ENCODE data around the gene COL18A1. TPM values are rescaled to one million over a fixed set of nuclear protein-coding genes. Genes with fewer than 3 reads are reported as not detected.

The COL18A1 gene
- polyA plus RNA-seq, 3 donors, result 0.80 to 4.1 (median 1.1) TPM

DNA sequence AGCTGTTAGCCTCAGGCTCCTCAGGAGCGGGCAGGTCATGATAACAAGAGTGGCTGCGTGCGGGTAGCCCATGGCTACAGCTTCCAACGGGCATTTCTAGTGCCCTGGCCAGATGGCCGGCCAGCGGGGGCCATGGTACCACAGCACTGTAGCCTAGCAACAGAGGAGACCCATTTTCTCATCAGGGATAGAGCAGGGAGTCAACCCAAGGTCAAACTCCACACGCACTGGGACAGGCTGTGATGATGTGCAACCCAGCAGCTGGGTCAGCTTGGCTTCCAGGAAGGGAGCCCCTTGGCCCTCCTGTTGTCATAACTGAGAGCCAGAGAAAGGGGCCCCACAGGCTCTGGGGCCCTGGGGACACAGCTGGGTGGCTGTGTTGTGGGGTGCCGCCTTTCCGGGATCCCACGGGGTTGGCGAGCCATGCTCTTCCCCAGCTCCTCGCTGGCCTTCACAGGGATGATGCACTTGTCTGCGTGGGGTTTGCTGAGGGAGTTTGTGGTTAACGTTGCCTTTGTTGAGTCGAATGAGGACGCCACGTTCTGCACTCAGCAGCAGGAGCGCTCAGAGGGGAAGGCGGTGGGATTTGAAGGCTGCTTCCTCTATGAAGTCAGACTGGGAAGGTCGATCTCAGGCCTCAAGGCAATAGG lies 46.3 kb downstream of the COL18A1 start:
- intact Hi-C loops (cut with micrococcal nuclease), result no loop called here
- Histone ChIP-seq H3K4me1 (ENCODE audit: control insufficient read depth in 1 of 2, insufficient read depth in 2 of 2, low read length in 2 of 2) (no peaks in the 10 kb centered on the region), H3K79me2 (ENCODE audit: insufficient read depth, low read length) (no peaks in the 10 kb centered on the region), H3K27ac (ENCODE audit: low read depth in 1 of 2, low read length in 2 of 2) (no peak overlapping the region), H4K20me1 (ENCODE audit: insufficient read depth, low read length) (no peaks in the 10 kb centered on the region), H3K9me3 (replicated peaks in 1 of 2; ENCODE audit: control insufficient read depth in 1 of 2, insufficient read depth in 1 of 2, low read length in 2 of 2) (peaks cover 9 to 11% of the 10 kb centered on the region in 2 donors), H3K4me2 (replicated peaks; ENCODE audit: extremely low read depth, low read length, poor library complexity, severe bottlenecking) (no peak overlapping the region), H3K4me3 (replicated peaks in 1 of 3; ENCODE audit: low read depth in 2 of 3, low read length in 3 of 3) (no peak overlapping the region), H3K27me3 (ENCODE audit: control insufficient read depth in 2 of 2, insufficient read depth in 2 of 2, low read length in 2 of 2) (no peaks in the 10 kb centered on the region), H2AFZ (ENCODE audit: insufficient read depth, low read depth, low read length, poor library complexity, severe bottlenecking) (no peak overlapping the region), H3K9ac (ENCODE audit: insufficient read depth, low read length, poor library complexity, severe bottlenecking) (no peak overlapping the region), H3K36me3 (replicated peaks in 1 of 2; ENCODE audit: control insufficient read depth in 1 of 2, insufficient read depth in 2 of 2, low read length in 2 of 2) (no peaks in the 10 kb centered on the region)
- Mint-ChIP-seq H3K4me1 (no peaks in the 10 kb centered on the region), H3K27ac (peak overlapping the region in 1 of 7 donors; percentile 66), H3K4me3 (no peak overlapping the region), H3K27me3 (ENCODE audit: low read depth in 3 of 3) (peaks cover 0 to 13% (median 4%) of the 10 kb centered on the region in 3 donors), H3K9me3 (peaks cover 0 to 19% (median 7%) of the 10 kb centered on the region in 7 donors), H3K36me3 (no peaks in the 10 kb centered on the region)
- 75% methylated on average over 20 of the region's 20 CpGs for whole genome bisulfite sequencing (ENCODE audit: insufficient coverage)
- no peak for DNase-seq
- TF ChIP-seq, protein P1, sequence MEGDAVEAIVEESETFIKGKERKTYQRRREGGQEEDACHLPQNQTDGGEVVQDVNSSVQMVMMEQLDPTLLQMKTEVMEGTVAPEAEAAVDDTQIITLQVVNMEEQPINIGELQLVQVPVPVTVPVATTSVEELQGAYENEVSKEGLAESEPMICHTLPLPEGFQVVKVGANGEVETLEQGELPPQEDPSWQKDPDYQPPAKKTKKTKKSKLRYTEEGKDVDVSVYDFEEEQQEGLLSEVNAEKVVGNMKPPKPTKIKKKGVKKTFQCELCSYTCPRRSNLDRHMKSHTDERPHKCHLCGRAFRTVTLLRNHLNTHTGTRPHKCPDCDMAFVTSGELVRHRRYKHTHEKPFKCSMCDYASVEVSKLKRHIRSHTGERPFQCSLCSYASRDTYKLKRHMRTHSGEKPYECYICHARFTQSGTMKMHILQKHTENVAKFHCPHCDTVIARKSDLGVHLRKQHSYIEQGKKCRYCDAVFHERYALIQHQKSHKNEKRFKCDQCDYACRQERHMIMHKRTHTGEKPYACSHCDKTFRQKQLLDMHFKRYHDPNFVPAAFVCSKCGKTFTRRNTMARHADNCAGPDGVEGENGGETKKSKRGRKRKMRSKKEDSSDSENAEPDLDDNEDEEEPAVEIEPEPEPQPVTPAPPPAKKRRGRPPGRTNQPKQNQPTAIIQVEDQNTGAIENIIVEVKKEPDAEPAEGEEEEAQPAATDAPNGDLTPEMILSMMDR (IDR thresholded peaks at IDR 0.05), result no peak

DNA sequence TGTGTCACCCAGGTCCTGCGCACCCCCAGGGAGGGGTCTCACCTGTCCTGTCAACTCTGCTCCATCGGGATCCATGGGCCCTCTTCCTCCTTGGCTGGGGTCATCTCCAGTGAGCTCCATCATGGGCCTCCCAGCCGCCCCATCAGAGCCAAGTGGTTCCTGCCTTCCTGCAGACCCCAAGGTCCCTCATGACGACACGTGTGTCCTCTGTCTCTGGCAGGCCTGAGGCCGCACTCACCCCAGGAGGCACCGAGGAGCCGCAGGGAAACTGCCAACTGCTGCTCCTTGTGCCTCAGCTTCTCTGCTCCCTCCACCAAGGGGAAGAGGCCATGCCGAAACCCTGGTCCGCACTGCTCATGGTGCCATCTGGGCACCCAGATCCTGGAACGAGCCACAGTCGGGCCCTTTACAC lies 46.8 kb downstream of the COL18A1 start:
- intact Hi-C loops (cut with micrococcal nuclease), result no loop called here

More for the DNA sequence above, 46.8 kb downstream of the COL18A1 start:
- Mint-ChIP-seq H3K27ac (no peak overlapping the region), H3K27me3 (ENCODE audit: low read depth in 3 of 3) (peaks cover 0 to 12% (median 4%) of the 10 kb centered on the region in 3 donors), H3K36me3 (no peaks in the 10 kb centered on the region), H3K4me3 (no peak overlapping the region), H3K4me1 (no peaks in the 10 kb centered on the region), H3K9me3 (peaks cover 0 to 17% (median 4%) of the 10 kb centered on the region in 7 donors)
- 96% methylated on average over 11 of the region's 12 CpGs for WGBS (ENCODE audit: insufficient coverage)
- no peaks in the 10 kb centered on the region for H3K27me3 ChIP-seq (ENCODE audit: control insufficient read depth in 2 of 2, insufficient read depth in 2 of 2, low read length in 2 of 2)
- no peak overlapping the region for H3K4me2 ChIP-seq (replicated peaks; ENCODE audit: extremely low read depth, low read length, poor library complexity, severe bottlenecking)
- H4K20me1 ChIP-seq (ENCODE audit: insufficient read depth, low read length), result no peaks in the 10 kb centered on the region
- peaks cover 9 to 10% of the 10 kb centered on the region in 2 donors for H3K9me3 ChIP-seq (replicated peaks in 1 of 2; ENCODE audit: control insufficient read depth in 1 of 2, insufficient read depth in 1 of 2, low read length in 2 of 2)
- no peaks in the 10 kb centered on the region for H3K36me3 ChIP-seq (replicated peaks in 1 of 2; ENCODE audit: control insufficient read depth in 1 of 2, insufficient read depth in 2 of 2, low read length in 2 of 2)
- TF ChIP-seq, protein P1 (IDR thresholded peaks at IDR 0.05), result no peak
- no peak overlapping the region for H3K9ac ChIP-seq (ENCODE audit: insufficient read depth, low read length, poor library complexity, severe bottlenecking)
- DNase-seq, result no peak
- H3K4me1 ChIP-seq (ENCODE audit: control insufficient read depth in 1 of 2, insufficient read depth in 2 of 2, low read length in 2 of 2), result no peaks in the 10 kb centered on the region
- H2AFZ ChIP-seq (ENCODE audit: insufficient read depth, low read depth, low read length, poor library complexity, severe bottlenecking), result no peak overlapping the region
- H3K4me3 ChIP-seq (replicated peaks in 1 of 3; ENCODE audit: low read depth in 2 of 3, low read length in 3 of 3), result no peak overlapping the region
- no peak overlapping the region for H3K27ac ChIP-seq (ENCODE audit: low read depth in 1 of 2, low read length in 2 of 2)
- no peaks in the 10 kb centered on the region for H3K79me2 ChIP-seq (ENCODE audit: insufficient read depth, low read length)

Data from CD14-positive monocyte (primary cell).